ENCODE measurements around the gene CCR1. TPM values are rescaled to one million over a fixed set of nuclear protein-coding genes. Genes with fewer than 3 reads are reported as not detected.

The CCR1 gene
- 7.1 TPM for total RNA-seq

- Histone ChIP-seq H3K9me3 (no peaks in the 10 kb centered on the region), H3K4me1 (no peaks in the 10 kb centered on the region), H3K27me3 (no peaks in the 10 kb centered on the region), H3K36me3 (no peaks in the 10 kb centered on the region), H3K27ac (no peak within 1 kb of the TSS), H3K4me3 (no peak within 1 kb of the TSS)
- TF ChIP-seq, protein P1, sequence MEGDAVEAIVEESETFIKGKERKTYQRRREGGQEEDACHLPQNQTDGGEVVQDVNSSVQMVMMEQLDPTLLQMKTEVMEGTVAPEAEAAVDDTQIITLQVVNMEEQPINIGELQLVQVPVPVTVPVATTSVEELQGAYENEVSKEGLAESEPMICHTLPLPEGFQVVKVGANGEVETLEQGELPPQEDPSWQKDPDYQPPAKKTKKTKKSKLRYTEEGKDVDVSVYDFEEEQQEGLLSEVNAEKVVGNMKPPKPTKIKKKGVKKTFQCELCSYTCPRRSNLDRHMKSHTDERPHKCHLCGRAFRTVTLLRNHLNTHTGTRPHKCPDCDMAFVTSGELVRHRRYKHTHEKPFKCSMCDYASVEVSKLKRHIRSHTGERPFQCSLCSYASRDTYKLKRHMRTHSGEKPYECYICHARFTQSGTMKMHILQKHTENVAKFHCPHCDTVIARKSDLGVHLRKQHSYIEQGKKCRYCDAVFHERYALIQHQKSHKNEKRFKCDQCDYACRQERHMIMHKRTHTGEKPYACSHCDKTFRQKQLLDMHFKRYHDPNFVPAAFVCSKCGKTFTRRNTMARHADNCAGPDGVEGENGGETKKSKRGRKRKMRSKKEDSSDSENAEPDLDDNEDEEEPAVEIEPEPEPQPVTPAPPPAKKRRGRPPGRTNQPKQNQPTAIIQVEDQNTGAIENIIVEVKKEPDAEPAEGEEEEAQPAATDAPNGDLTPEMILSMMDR (IDR thresholded peaks at IDR 0.05) = peak in 1 of 3 experiments; percentile 29
- no peak for TF ChIP-seq POLR2AphosphoS5 (IDR thresholded peaks at IDR 0.05; ENCODE audit: insufficient read depth in 1 of 2, low read depth in 1 of 2)
- TF ChIP-seq POLR2A (IDR thresholded peaks at IDR 0.05) = no peak
- no peak for DNase-seq (ENCODE audit: extremely low spot score in 2 of 2)
- intact Hi-C loops (cut with DNase I) = no loop called here
Measured at GRCh38 chr3:46208167-46208704, at the start of gene CCR1. Gene CCR1 (minus strand): TSS chr3:46208313. CDS start chr3:46204313, 4,000 bp downstream.

DNA sequence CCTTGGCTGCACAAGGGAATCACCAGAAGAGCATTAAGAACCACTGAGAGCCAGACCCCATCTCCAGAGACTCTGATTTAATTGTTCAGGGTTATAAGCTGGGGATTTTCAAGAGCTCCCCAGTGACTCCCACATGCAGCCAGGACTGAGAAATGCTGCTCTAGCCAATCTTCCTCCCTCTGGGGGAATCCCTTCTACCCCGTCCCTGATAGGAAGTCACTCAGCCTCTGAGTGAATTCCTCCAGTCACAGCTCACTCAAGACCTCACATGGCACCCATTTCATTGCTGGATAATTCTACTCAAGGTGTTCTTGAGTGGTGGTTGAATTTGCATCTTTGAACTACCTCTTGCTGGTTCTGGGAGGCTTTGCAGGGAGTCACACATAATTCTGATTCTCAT is 44.9 kb upstream of the CCR1 start:
- Histone ChIP-seq H3K27me3 (no peaks in the 10 kb centered on the region), H3K9me3 (no peaks in the 10 kb centered on the region), H3K4me3 (no peak overlapping the region), H3K27ac (no peak overlapping the region), H3K4me1 (no peaks in the 10 kb centered on the region), H3K36me3 (no peaks in the 10 kb centered on the region)
- DNase-seq (ENCODE audit: extremely low spot score in 2 of 2) = no peak
- TF ChIP-seq POLR2A (IDR thresholded peaks at IDR 0.05) (no peak), POLR2AphosphoS5 (IDR thresholded peaks at IDR 0.05; ENCODE audit: insufficient read depth in 1 of 2, low read depth in 1 of 2) (no peak)
- TF ChIP-seq, protein P1 (IDR thresholded peaks at IDR 0.05) = no peak
- intact Hi-C loops (cut with DNase I) = no loop called here

GRCh38 chr3:46245146-46245545 is 37.0 kb upstream of the CCR1 start:
- no peak for DNase-seq (ENCODE audit: extremely low spot score in 2 of 2)
- Histone ChIP-seq H3K36me3 (no peaks in the 10 kb centered on the region), H3K27ac (no peak overlapping the region), H3K9me3 (no peaks in the 10 kb centered on the region), H3K4me3 (no peak overlapping the region), H3K4me1 (no peaks in the 10 kb centered on the region), H3K27me3 (no peaks in the 10 kb centered on the region)
- intact Hi-C loops (cut with DNase I) = no loop called here
- TF ChIP-seq POLR2A (IDR thresholded peaks at IDR 0.05) (no peak), POLR2AphosphoS5 (IDR thresholded peaks at IDR 0.05; ENCODE audit: insufficient read depth in 1 of 2, low read depth in 1 of 2) (no peak)
- TF ChIP-seq, protein P1 (IDR thresholded peaks at IDR 0.05) = no peak

- intact Hi-C loops (cut with DNase I) = no loop called here
- no peaks in the 10 kb centered on the region for H3K9me3 ChIP-seq
- TF ChIP-seq POLR2AphosphoS5 (IDR thresholded peaks at IDR 0.05; ENCODE audit: insufficient read depth in 1 of 2, low read depth in 1 of 2) (no peak), POLR2A (IDR thresholded peaks at IDR 0.05) (no peak)
- TF ChIP-seq, protein P1 (IDR thresholded peaks at IDR 0.05) = no peak
Measured at GRCh38 chr3:46243560-46243959, 35.4 kb upstream of the CCR1 start.

DNA sequence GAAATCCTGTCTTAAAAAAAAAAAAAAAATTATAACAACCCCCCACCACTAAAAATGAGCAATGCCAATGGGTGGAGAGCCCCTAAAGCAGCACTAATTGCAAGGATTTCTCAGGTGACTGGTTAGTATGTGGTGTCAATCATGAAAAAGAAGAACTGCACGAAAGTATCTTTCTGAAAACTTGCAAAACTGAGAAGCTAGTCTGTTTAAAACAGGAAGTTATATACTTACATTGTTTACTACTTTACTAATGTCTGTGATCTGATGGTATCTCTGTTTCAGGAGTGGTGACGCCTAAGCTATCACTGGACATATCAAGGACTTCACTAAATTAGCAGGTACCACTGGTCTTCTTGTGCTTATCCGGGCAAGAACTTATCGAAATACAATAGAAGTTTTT is 34.0 kb upstream of the CCR1 start, which contains the start of gene CCR3:
Gene CCR3, plus strand, starts transcription at position 341 of the 400 bp plus-strand sequence. CDS start 22,699 bp downstream, outside the sequence.
- Histone ChIP-seq H3K27me3 (no peaks in the 10 kb centered on the region), H3K4me3 (no peak within 1 kb of the TSS), H3K9me3 (no peaks in the 10 kb centered on the region), H3K4me1 (no peaks in the 10 kb centered on the region), H3K36me3 (no peaks in the 10 kb centered on the region), H3K27ac (no peak within 1 kb of the TSS)
- intact Hi-C loops (cut with DNase I) = no loop called here
- DNase-seq (ENCODE audit: extremely low spot score in 2 of 2) = no peak
- no peak for TF ChIP-seq POLR2AphosphoS5 (IDR thresholded peaks at IDR 0.05; ENCODE audit: insufficient read depth in 1 of 2, low read depth in 1 of 2)
- TF ChIP-seq POLR2A (IDR thresholded peaks at IDR 0.05) = no peak
- TF ChIP-seq, protein P1 (IDR thresholded peaks at IDR 0.05) = no peak

More at GRCh38 chr3:46243560-46243959, 35.4 kb upstream of the CCR1 start:
- H3K27me3 ChIP-seq = no peaks in the 10 kb centered on the region
- no peaks in the 10 kb centered on the region for H3K36me3 ChIP-seq
- H3K27ac ChIP-seq = no peak overlapping the region
- no peak overlapping the region for H3K4me3 ChIP-seq
- no peaks in the 10 kb centered on the region for H3K4me1 ChIP-seq
- DNase-seq (ENCODE audit: extremely low spot score in 2 of 2) = no peak
